ENCODE results near the gene ITGA6.
A peak's percentile ranks its signal among the peaks of the same experiment; 100 is the strongest.

ITGA6 gene

DNA sequence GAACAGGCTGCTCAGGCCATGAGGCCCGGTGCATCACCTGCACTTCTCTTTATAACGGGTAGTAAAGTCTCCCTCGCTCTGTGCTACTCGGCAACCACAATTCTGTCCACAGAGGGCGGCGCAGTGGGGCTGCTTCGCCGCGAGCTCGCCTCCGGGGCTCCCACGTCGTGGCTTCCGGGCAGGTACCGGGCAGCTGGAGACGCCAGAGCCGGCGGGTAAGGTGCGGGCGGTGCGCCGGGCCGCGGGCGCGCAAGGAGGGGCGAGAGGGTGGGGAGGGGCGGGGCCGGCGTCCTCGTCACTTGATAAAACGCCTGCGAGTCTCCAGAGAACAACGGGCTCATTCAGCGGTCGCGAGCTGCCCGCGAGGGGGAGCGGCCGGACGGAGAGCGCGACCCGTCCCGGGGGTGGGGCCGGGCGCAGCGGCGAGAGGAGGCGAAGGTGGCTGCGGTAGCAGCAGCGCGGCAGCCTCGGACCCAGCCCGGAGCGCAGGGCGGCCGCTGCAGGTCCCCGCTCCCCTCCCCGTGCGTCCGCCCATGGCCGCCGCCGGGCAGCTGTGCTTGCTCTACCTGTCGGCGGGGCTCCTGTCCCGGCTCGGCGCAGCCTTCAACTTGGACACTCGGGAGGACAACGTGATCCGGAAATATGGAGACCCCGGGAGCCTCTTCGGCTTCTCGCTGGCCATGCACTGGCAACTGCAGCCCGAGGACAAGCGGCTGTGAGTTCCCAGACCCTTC lies at the start of gene ITGA6:
Gene ITGA6 (plus strand): TSS at position 331 of the 734 bp plus-strand sequence.
- peak; percentile 79 to 81 for DNase-seq

DNA sequence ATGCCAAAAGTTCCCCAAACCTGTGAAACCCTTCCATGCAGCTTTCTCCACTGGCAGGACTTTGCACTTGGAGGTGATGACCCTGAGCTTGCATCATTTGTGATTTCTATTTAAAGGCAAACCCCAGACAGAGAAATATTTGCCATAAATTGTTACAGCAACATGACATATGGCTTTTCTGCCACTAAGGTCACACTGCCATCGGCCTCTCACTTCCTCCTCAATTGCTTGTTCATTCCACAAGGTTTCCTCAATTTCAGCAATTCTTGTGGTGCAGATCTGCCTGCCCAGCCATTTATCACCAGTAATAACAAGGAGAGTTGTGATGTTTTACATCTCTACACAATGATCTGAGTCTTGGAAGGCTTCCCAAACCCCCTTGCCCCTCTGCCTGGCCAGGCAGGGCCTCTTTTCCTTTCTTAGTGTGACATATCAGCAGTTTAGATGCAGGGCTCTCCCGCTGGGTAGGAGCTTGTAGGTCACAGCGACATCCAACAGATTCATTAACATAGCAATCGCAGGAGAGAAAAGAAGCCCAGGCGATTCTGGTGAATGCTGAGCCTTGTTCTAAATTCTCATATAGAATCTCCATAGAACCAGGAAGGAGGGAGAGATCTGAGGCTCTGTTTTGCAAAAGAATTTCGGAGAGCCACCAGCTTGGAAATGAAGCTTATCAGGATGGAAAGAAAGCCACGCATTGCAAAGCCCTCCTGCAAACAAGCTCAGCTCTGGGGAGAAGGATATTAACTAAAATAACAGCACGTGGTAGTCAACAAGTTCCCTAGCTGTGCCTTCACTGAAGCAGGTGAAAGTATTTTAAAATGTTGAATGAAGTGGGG lies 46.7 kb upstream of the ITGA6 start:
- DNase-seq: no peak

DNA sequence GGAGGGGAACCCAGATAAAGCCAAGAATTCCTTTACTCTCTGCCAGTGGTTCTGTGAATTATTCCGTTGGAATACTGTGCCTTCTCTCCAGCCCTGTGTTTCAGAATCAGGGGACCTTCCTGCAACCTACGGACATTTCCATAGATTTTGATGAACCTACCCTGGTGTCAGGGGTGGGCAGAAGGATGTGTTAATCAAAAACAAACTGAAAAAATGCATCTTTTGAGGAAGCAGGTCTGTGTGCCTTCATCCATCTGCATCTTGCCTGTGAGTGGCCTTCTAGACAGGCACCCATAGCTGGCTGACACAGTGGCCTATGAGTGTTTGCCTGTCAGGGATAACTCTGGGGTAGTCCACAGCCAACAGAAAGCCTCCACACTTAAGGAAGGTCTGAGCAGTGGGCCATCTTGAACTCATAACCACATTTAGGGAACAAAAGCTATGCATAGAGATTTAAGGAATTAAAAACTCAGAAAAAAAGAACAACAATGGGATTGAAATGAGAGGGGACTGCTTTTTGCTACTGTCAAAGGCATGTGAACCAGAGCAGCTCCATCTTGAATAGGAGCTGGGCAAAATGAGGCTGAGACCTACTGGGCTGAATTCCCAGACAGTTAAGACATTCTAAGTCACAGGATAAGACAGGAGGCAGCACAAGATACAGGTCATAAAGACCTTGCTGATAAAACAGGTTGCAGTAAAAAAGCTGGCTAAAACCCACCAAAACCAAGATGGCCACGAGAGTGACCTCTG lies 45.9 kb upstream of the ITGA6 start:
- no peak for DNase-seq

DNA sequence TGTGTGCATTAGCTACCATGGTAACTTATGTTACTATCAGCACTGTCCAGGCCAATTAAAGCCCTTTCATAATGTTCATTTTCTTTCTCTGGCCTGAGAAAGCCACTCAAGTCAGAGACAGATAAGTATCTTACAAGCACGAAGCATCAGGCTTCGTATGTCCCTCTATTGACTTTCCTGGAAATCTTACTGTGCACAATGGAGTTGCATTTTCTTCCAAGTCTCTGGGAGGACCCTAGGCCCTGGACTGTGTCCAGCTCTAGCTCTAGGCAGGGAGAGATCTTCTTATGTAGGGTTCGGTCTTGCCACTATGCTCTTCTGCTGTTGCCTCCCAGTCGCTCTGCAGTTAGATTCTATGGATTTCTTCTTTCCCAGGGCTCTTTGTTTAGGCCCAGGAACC lies 40.0 kb upstream of the ITGA6 start:
- DNase-seq: no peak

DNA sequence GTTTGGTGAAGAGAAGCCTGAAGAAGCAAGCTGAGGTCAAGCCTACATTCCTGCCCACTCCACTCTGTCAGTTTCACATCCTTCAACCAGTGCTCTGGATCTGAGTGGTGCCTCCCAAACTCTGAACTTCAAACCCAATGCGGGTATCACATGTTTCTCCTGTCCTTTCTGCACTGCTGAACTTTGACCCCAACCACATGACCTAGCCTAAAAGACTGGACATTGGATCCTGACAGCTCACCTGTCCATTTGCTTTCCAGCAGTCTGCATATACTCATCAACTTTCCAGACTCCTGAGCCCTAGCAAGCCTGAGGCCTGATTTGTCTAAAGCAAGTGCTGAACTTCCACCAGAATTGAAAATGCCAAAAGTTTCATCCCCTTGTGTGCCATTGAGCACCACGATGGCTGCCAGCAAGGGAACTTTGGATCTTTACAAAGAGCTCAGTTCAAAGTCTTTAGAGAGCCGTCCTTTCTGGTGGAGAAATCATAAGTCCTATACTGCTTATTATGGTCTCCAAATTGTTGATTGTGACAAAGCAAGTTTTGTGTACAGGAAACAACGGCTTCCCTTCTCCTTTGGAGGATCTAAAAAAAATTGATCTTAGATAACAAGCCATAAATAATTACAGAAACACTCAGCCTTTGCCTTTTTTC lies 37.6 kb upstream of the ITGA6 start:
- no peak for DNase-seq

DNA sequence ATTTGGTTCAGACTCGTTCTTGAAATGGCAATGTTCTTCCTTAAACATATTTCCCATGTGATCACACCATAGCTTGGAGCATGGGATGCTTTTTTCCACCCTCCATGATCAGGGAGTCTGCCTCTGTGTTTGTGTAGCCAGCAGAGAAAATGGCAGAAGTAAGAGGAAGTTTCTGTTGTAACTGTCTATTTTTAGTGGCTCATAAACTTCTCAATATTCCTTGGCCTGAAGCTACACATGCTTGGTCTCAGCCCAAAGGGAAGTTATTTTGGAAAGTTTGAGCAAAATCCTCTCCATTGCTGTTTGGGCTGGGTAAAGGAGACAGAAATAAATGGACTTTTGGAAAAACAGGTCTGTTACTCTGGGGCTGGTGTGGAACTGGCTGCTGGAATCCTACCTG lies 33.4 kb upstream of the ITGA6 start:
- DNase-seq: no peak

DNA sequence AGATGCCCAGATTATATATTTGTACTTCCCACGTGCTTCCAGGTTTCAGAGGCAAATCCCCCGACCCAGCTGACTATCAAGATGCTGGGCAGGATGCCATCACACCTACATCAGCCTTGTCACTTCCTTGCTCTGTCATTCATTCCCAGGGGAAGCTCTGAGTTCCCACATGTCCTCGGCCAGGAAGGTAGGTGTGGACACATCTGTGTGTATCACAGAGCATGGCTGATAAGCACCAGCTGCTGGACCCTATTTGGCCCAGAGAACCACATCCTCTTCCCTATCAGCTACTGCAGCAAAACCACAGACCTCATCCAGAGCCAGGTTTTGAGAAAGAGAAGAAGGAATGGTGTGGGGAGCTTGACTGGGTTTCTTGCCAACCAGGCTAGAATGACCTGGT lies 31.9 kb upstream of the ITGA6 start:
- no peak for DNase-seq

DNA sequence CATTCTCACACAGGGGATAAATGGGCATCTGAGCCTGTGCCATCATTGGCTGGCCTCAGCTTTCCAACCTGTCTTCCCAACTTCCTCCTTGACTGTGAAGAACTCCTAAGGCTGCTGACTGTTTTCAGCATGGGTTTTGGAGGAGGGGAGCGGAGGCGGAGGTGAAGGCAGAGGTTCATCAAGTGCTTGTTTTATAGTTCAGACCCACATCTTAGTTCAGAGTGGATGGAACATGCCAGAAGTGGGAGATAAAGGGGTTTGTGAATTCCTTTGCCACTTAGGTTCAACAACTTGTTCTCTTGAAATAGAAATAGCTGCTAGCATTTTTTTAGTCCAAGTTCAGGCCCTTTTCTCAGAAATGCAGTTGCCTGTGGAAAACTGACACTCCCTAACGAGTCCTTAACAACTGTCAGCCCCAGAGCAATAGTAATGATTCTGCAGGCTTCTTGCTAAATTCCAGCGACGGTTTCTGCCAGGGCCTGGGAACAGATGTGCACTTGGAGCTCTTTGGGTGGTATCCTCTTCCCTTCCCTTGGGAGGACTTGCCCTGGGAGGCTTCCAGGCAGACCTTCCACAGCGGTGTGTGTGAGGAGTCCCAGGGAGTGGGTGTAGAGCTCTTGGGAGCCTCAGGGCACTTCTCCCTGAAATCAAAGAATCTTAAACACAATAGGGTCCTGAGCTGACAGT lies 30.1 kb upstream of the ITGA6 start:
- DNase-seq: no peak

DNA sequence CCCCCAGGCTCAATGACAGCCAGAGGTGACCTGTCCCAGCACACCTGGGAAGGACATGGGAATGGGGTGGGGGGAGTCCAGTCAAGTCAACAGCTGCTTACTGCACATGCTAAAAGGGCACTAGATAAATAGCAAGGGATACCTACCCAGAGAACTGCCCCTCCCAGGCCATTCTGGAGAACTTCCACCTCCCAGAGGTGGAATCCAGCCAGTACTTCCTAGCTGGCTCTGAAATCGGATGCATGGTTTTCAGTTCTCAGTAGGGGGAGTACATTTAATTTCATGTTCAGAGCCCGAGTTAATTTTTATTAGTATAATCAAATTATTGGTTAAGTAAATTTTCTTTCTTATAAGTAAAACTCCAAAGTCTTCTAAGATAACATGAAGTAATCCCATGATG lies 28.9 kb upstream of the ITGA6 start:
- no peak for DNase-seq

DNA sequence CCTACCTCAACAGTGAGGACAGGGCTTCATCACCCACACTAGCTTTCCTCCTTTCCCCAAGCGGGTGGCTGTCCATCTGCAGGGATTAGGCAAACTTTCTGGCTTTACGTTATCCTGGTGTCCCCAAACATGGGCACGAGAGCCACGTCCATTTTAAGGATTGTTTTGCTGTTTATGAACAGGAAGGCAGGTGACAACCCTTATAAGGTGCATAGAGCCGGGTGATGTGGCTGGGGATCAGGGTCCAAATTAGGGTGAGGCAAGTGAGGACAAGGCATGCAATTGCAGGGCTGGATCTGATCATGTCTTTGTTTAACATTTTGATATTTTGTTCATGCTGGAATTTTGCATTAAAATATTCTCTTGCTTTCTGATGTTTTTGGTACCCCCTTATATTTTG lies 27.6 kb upstream of the ITGA6 start:
- DNase-seq: no peak

DNA sequence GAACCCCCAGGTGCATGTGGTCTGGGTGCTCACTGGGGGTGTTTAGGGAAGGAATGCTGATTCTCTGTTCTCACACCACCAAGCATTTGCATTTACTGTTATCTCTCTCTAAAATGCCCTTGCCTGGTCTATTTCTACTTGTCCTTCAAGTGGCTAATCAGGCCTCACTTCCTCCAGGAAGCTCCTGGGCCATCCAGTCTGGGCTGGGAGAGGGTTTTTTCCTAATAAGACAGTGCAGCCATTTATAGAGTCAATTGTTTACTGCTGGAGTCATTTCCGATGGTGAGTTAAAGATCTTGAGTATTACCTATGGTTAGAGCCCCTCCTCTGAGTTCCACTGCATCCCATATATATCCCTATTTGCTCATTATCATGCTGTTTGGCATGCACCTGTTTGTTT lies 25.2 kb upstream of the ITGA6 start:
- DNase-seq: no peak

DNA sequence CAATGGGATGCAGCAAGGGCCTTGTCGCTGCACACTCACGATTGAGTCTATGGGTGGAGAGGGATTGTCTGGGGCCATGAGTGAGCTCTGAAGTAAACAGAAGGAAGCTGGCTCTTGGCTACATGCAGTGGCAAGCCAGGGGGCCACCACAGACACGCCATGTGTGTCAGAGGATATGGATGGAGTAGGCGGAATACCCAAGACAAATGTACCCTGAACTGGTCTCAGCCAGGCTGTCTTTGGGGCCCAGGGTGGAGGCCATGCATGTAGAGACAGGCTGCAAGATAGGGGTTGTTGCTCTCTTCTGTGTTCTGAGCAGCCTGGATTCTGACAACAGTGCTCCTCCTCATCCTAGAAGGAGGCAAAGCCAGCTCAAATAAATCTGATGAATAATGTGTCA lies 24.0 kb upstream of the ITGA6 start:
- no peak for DNase-seq

DNA sequence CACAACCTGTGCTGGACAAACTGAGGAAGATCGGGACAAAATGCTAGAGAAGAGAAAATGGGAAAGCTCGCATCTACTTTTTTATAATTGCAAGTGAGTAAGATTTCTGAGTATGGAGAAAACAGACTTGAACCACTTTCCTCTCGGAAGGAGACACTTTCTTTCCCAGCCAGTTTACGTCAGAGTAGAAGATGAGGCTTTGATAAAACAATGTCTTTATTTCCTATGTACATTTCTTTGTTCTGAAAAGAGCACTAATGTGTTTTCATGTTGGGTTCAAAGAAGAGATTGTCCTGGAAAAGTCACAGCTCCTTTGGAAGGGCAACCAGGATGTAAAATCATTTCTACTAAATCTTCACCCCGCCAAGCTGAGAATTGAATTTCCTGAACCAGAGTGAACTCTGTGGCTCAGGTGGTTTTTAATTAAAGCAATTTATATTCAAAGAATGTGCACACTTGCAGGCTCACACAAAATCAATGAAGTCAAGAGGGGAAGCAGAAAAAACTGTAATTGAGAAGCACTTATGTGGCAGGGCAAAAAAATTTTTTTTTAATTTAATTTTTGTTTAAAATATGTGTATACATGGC lies 23.4 kb upstream of the ITGA6 start:
- no peak for DNase-seq

DNA sequence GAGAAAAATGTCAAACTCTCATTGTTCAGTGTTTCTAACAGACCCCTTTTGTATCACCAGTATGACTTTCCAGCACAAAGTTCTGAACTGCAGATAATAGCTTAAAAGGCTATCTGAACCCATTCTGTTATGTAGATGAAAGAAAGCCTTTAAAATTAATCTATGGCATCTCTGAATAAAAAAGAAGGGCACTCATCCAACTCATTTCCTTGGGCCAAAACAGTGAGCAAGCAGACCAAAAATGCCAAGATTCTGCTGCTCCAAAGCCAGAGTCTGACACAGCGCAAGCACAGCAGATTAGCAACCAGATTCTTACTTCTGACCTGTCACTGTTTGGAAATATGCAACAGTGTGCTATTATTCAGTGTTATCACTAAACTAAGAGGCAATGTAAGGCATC lies 22.6 kb upstream of the ITGA6 start:
- DNase-seq: no peak

DNA sequence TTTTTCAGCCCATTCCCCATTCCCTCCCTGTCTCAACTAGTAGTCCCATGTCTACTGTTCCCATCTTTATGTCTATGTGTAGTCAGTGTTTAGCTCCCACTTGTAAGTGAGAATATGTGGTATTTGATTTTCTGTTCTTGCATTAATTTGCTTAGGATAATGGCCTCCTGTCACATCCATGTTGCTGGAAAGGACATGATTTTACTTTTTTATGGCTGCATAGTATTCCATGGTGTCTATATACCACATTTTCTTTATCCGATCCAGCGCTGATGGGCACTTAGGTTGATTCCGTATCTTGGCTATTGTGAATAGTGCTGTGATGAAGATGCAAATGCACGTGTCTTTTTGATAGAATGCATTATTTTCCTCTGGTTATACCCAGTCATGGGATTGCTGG lies 21.7 kb upstream of the ITGA6 start:
- no peak for DNase-seq

DNA sequence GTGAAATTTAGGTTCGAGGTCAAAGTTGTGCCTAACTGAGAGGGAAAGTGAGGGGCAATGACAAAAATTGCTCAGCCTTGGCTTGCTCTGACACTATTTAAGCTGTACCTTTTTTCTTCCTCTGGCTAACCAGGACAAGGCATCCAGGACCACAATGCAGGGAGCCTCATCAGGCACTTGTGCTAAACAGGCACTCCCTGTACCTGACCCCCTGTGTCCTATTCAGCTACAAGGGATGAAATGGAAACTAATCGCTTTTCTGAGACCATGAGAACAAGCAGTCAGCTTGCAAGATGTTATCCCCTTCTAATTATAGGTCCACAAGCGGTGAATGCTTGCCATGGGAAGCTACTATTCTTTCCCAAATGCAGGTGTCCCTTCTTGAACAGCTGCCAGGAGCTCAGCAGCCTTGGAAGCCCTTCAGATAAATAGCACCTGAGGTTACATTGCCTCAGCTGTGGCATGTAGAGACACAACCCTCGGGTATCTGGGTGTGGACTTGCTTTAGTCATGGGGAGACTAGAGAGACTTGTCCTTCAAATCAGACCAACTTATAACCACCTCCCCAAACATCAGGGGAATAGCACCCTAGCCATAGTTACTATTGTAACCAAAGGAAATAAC lies 19.1 kb upstream of the ITGA6 start:
- DNase-seq: no peak

DNA sequence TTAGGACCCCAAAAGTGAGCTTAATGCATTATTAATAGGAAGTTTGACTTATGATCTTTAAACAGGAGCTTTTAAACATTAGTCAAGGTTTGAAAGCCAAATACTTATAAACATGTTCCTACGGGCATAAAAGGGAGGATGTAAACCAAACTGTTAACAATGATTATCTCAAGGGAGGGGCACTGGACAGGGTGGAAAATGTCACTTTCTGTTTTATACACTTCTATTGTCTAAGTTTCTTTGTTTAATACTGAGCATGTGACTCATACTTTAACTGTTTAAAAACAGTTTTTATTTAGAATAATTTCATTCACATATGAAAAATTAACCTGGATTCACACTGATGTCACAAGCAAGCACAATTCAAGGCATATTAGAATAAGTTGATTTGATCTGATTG lies 18.3 kb upstream of the ITGA6 start:
- no peak for DNase-seq

DNA sequence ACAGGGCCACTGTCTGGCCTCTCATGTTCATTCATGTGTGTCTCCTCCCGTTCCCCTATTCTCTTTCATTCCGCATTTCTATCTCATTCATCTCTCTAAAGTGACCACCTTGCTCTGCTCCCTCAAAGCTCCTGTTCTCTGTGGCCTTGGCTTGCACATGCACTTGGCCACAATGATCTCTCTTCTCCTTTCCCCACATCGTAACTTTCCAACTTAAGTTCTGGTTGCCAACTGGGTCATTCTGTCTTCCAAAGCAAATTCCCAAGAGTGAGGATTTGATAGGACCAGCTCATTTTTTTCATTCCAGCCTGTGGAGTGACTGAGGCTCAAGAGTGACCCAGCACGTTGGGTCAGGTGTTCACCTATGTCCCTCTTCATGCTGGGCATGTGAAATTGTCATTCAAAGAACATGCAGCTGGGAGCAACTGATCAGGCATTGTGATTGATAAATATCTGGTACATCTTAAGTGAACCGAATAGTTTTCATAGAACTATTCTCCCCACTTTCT lies 14.3 kb upstream of the ITGA6 start:
- DNase-seq: no peak

DNA sequence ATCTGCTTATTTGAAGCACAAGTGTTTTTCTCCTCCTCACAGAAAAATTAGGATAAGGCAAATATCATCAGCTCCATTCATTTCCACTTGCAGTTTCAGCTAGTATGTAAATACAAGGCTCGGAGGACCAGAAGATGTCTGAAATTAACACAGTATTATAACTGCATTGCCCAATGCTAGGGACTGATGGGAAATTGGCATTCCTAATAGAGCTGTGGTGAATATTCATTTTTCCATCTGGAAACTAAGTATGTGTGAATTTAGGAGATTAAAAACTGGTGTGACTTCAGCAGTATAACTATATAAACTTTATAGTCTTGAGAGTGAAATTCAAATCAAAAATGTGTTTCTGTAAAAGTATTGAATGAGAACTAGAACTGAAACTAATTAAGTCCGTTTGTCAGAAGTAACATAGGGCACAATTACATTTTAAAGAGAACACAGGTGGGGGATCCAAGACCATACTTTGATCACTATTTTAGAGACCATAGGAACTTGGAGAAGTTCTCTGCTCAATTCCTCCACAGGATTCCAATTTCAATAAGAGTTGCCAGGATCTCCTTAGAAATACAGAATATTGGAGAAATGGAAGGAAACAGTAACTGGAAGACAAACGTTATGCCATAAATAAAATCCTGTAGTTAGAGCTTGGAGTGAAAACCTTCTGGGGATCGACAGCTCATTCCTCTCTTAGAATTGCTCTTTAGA lies 12.1 kb upstream of the ITGA6 start:
- no peak for DNase-seq

DNA sequence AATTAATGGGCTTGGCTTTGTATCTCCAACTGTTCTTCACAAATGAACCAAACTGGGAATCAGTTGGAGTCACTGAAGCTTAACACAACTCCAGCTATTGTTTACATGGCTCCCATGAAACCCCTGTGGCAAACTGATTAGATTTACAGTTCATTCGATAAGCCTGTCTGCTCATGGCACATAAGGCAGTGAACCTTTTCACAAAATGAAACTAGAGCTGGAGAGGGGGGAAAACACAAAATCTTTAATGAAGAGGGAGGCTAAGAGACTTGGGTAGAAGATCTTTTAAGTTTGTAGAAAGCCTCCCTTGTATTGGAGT lies 11.6 kb upstream of the ITGA6 start:
- DNase-seq: no peak

DNA sequence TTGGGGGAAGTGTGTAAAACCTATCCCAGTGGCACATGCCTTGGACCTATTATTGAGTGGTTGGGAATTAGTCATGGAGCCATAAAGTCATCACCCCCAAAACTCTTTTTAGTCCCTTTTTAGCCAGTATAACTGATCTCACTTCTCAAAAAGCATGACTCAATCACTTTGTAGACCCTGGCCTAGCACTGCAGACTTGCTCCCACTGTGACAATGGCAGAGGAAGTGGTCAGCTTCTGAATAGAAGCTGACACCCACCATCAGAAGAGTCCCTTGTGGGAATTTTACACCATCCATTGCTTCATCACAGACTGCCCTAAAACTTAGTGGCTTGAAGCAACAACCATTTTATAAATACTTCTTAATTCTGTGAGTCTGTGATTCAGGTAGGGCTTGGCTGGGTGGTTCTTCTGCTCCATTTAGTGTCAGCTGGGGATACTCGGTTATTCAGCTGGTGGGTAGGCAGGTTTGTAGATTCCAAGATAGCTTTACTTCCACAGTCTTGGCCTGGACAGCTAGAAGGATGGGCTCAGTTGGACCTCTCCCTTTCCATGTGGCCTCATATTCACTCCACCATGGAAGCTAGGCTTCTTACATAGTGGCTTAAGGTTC lies 10.8 kb upstream of the ITGA6 start:
- DNase-seq: no peak
